C4-2B (cell line): ENCODE measurements around the gene PTPRD.

Source experiments
- H3K27ac ChIP-seq: fragments of 450-650 bp; 2 replicates; pipeline ENCODE4 v1.5.1; 2017
- ZFX ChIP-seq: fragments of 450-650 bp; IDR thresholded peaks from 2 replicates; pipeline ENCODE4 v1.6.1; 2017
- TF ChIP-seq, protein P1 (sequence below): fragments of 450-650 bp; conservative IDR thresholded peaks from 2 replicates; pipeline ENCODE4 v1.5.1; 2017; ENCODE audit warnings: mild to moderate bottlenecking

The PTPRD gene

DNA sequence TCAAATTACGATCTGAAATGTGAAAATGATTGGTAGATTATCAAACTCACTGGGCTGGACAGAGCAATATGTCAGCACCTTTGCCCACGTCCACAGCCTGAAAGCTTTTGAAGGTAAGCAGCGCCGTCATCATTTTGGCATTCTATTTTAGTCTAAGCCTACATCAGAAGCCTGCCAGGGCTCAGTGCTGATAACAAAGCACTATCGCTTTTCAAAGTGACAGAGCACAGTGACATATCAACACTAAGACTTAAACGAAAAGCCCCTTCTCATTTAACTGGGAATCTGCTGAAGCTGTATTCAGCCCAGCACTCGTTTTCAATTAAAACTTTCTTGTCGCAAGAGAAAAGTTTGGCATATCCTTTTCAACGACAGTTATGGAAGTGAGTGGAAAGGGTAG is 1076.3 kb downstream of the PTPRD start:
- no peak for TF ChIP-seq ZFX
- TF ChIP-seq, protein P1, sequence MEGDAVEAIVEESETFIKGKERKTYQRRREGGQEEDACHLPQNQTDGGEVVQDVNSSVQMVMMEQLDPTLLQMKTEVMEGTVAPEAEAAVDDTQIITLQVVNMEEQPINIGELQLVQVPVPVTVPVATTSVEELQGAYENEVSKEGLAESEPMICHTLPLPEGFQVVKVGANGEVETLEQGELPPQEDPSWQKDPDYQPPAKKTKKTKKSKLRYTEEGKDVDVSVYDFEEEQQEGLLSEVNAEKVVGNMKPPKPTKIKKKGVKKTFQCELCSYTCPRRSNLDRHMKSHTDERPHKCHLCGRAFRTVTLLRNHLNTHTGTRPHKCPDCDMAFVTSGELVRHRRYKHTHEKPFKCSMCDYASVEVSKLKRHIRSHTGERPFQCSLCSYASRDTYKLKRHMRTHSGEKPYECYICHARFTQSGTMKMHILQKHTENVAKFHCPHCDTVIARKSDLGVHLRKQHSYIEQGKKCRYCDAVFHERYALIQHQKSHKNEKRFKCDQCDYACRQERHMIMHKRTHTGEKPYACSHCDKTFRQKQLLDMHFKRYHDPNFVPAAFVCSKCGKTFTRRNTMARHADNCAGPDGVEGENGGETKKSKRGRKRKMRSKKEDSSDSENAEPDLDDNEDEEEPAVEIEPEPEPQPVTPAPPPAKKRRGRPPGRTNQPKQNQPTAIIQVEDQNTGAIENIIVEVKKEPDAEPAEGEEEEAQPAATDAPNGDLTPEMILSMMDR, result no peak
- H3K27ac ChIP-seq, result no peak overlapping the region

DNA sequence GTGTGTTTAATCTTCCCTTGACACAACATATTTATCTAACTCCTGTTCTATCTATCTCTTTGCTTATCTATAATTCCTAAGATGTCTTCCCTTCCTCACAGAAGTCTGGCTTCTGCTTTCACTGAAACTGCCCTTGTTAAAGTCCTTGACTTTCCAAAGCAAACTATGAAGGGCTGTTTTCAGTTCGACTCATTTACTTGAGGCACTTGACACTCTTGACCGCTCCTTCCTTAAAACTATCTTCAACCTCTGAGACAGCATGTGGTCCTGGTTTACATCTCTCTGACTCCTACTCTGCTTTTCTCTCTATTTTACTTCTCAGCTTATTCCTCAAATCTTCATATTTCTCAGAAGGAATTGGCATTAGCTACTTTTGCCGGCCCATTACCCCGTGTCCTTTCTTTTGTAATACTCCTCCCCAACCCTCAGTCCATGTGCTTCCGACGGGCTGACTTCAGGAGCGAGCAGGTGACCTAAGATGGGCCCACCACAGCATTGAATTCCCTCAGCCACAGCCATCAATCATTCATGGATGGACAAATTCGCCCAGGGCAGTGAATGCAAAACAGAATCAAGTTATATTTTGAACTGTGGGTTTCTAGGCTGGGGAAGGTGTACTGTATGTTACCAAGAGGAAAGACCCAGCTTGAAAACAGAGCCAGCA is 1089.2 kb downstream of the PTPRD start:
- TF ChIP-seq, protein P1, result no peak
- no peak for TF ChIP-seq ZFX
- H3K27ac ChIP-seq, result no peak overlapping the region

DNA sequence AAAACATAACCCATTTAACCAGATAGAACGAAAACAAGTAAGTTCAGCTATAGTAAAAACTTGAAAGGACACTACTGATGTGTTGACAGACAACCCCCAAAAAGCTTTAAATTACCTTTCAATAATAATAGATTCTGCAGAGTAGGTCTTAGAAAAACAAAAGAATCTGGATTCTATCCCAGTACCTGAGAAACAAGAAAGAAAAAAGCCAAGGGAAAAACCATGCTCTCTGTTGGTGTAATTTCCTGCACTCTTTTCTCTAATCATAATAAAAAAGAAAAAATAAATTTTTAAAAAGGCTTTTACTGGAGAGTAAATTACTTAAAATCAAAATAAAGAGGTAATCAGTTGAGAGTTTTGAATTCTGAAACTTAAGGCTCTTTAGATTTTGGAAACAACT is 1090.4 kb downstream of the PTPRD start:
- TF ChIP-seq, protein P1, result no peak
- no peak for TF ChIP-seq ZFX
- no peak overlapping the region for H3K27ac ChIP-seq

DNA sequence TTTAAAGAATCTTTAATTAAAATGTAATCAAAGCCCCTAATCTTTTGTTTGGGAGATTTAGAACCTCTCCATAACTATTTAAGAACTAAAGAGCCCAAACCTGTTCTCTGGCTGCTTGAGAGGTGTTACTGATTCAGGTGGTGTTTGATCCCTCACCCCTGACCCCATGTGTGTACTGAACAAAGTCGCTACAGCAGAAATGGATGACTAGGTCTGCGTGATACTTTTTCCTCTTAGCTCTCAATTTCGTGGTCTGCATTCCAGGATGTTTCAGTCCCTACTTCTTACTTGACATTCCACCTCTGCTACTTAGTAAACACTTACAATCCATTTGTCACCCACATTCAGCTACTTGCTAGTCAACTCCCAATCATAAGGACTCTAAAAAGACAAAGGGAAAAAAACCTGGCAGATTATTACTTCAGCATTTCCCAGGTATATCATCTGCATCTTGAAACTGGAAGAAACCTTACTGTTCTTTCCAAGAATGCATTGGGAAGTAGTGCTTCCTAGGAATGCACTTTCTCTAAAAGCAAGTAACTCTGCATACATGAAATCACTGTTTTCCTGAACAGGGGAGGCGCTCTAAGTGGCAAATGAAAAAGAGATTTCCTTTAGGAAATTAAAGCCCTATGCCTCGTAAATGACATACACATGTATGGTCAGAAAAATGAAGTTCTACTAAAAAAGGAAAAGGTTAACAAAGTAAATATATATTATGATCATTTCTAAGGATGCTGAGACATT is 1091.6 kb downstream of the PTPRD start:
- TF ChIP-seq ZFX, result no peak
- TF ChIP-seq, protein P1, result no peak
- H3K27ac ChIP-seq, result no peak overlapping the region

DNA sequence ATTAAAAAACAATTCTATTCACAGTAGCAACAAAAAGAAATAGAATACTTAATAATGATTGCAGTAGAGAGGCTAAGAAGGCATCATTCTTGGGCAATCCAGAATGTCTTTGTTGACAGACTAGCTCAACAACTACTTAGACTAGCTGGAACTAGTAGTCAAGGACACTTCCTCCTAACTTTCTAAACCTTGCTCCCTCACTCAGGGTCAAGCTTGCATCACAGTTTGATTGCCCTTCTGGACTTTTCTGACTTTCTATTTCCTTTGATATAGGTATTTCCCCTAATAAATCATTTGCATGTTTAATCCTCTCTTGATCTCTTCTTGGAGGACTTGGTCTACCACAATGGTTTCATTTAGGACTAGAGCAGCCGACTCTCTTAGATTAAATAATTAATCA is 1107.9 kb downstream of the PTPRD start:
- no peak for TF ChIP-seq ZFX
- TF ChIP-seq, protein P1, result no peak
- H3K27ac ChIP-seq, result no peak overlapping the region

DNA sequence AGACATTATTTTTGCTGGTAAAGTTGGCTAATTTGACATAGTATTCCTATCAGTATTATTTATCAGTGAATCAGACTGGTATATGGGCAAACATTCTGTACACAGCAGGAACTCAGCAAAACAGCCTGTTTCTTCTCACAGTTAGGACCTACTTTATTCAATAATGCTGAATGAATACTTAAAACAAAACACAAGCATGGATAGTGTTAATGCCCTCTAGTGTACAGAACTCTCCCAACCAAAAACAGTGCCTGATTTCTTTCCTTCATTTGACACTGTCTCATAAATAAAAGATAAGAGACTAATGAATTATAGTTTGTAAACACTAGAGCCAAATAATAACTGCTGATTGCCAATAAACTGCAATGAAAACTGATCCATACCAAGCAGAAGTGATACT is 1113.3 kb downstream of the PTPRD start:
- H3K27ac ChIP-seq, result no peak overlapping the region
- TF ChIP-seq, protein P1, result peak; percentile 12; the same call in 1 of the 2 replicates
- TF ChIP-seq ZFX, result no peak

DNA sequence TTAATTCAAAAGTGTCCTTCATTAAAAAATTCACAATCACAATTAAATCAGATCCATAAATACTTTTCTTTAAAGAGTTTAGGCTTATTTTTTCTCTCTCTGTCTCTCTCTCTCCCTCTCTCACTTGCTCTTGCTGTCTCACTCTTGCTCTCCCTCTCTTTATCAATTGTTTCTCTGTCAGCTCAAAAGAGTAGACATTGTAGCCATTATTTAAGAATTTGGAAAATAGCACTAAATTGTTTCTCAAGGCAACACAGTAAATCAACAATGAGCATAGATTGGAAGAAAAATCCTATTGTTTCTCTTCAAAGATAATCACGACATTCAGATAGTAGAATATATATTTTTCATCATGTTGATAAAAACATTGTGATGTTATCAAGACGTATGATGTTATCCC is 1114.0 kb downstream of the PTPRD start:
- TF ChIP-seq, protein P1, result no peak
- no peak for TF ChIP-seq ZFX
- no peak overlapping the region for H3K27ac ChIP-seq
